K562 (cell line): ENCODE results near the gene POLR1A. TPM values are rescaled to one million over a fixed set of nuclear protein-coding genes. Genes with fewer than 3 reads are reported as not detected.

Experiments
- MGA ChIP-seq: fragments of 450-650 bp; IDR thresholded peaks from 2 replicates; pipeline ENCODE4 v1.6.1; 2016; ENCODE audit warnings: mild to moderate bottlenecking, moderate library complexity
- polyA plus RNA-seq, 8 experiments: library from polyadenylated mRNA; depleted of rRNA in 4 of 8; stranded (reverse) in 5 of 8; unstranded in 3 of 8; fragments of >200 nt; fragmentation: Nextera tagmentation in 2 of 8; fragmentation: Illumina TruSeq in 1 of 8; extraction: Ambion mirVana in 2 of 8; extraction: Trizol in 1 of 8; gene quantifications; 2 replicates each; pipeline versions ENCODE4 v1.2.1 to v1.2.3, GENCODE V29; 2011 to 2014; ENCODE audit warnings: inconsistent platforms in 1 of 8, missing spikeins in 1 of 8
- total RNA-seq, 7 experiments: library from RNA; depleted of rRNA in 6 of 7; stranded (reverse); fragments of >200 nt in 6 of 7; fragmentation: Illumina TruSeq in 2 of 7; extraction: Trizol in 2 of 7; gene quantifications; 2 replicates each; pipeline versions ENCODE4 v1.2.1 to v1.2.3, GENCODE V29; 2011 to 2021; ENCODE audit warnings: low replicate concordance in 1 of 7

The POLR1A gene
- total and polyA plus RNA-seq, 9 of the 15 experiments (the other 6 are each of a cell fraction or from before 2014, with no cell fraction given): 3.0 to 72.1 (median 21.8) TPM

GRCh38 chr2:86003104-86003503, 102.6 kb downstream of the POLR1A start (continued):
- TF ChIP-seq MGA: no peak
